ENCODE data around the gene DACH2.

DNA sequence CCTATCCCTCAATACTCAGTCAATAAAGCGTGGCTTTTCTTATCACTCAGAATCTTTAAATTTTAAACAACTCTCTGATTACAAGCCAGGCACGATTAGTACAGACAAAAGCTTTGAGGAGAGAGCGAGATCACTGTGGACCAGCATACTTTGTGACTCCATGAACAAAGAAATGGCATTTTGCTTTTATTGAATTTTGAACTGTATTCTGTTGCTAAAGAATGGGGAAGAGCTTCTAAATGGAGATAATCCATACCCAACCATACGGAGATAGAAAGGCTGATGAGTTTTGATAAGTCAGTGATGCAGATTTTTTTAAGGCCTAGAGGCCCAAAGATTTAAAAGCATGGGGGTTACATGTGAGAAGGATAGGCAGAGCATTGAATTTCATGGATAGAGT is 259.1 kb downstream of the DACH2 start:
- TF ChIP-seq, protein P1, sequence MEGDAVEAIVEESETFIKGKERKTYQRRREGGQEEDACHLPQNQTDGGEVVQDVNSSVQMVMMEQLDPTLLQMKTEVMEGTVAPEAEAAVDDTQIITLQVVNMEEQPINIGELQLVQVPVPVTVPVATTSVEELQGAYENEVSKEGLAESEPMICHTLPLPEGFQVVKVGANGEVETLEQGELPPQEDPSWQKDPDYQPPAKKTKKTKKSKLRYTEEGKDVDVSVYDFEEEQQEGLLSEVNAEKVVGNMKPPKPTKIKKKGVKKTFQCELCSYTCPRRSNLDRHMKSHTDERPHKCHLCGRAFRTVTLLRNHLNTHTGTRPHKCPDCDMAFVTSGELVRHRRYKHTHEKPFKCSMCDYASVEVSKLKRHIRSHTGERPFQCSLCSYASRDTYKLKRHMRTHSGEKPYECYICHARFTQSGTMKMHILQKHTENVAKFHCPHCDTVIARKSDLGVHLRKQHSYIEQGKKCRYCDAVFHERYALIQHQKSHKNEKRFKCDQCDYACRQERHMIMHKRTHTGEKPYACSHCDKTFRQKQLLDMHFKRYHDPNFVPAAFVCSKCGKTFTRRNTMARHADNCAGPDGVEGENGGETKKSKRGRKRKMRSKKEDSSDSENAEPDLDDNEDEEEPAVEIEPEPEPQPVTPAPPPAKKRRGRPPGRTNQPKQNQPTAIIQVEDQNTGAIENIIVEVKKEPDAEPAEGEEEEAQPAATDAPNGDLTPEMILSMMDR (IDR thresholded peaks at IDR 0.05; ENCODE audit: poor library complexity, severe bottlenecking), result no peak
- no peak for TF ChIP-seq TAF1 (IDR thresholded peaks at IDR 0.05; ENCODE audit: low read depth)

All from neural cell (in vitro differentiated cells).